B cell (primary cell): ENCODE measurements around the gene ENG. TPM values are rescaled to one million over a fixed set of nuclear protein-coding genes. Genes with fewer than 3 reads are reported as not detected.
A peak's percentile ranks its signal among the peaks of the same experiment; 100 is the strongest.

Source experiments
- ATAC-seq: fragments of 200-7000 bp; cut with Tn5 transposase; one replicate; pipeline ENCODE4 v1.10.0; 2021; ENCODE audit warnings: low read depth, mild to moderate bottlenecking, moderate number of reproducible peaks, moderate library complexity
- CTCF ChIA-PET: fragments of 350-600 bp; sonication (Branson Sonifier 250); formaldehyde crosslinking; loops from one replicate; lab custom pipeline; 2021; ENCODE audit warnings: antibody characterized with exemption, inconsistent platforms; lab: Charles Lee
- POLR2A ChIA-PET: fragments of 350-600 bp; sonication (Branson Sonifier 250); formaldehyde crosslinking; loops from one replicate; lab custom pipeline; 2021; ENCODE audit warnings: antibody characterized with exemption; lab: Charles Lee
- DNase-seq: peaks from one replicate; pipeline ENCODE4 v3.0.0; 2013
- H2AFZ ChIP-seq: 2 replicates; pipeline ENCODE4 v1.6.1; 2012; ENCODE audit warnings: mild to moderate bottlenecking, low read depth, low read length; ENCODE audit not compliant: insufficient read depth, poor library complexity, severe bottlenecking
- H3K27ac ChIP-seq, 2 donors: 1 replicate in 1 of 2; 2 replicates in 1 of 2; pipeline ENCODE4 v1.5.1; 2012 to 2013; ENCODE audit warnings: low read length in 2 of 2, mild to moderate bottlenecking in 2 of 2, moderate library complexity in 1 of 2
- H3K27me3 ChIP-seq, 4 experiments: fragments of 200-600 bp in 1 of 4; sonication (generic) in 1 of 4; replicated peaks in 1 of 4; 1 replicate in 2 of 4; 2 replicates in 2 of 4; pipeline versions ENCODE4 v1.6.1 to v1.7.0; 2013 to 2016; ENCODE audit warnings: low read length in 3 of 4, mild to moderate bottlenecking in 2 of 4, mixed read lengths in 1 of 4, moderate library complexity in 1 of 4; ENCODE audit not compliant: insufficient read depth in 4 of 4, control insufficient read depth in 3 of 4; ENCODE audit errors: control extremely low read depth in 1 of 4
- H3K36me3 ChIP-seq, 2 experiments: replicated peaks in 1 of 2; 1 replicate in 1 of 2; 2 replicates in 1 of 2; pipeline versions ENCODE4 v1.6.1 to v1.7.1; 2013; ENCODE audit warnings: low read length in 1 of 2; ENCODE audit not compliant: insufficient read depth in 2 of 2, control insufficient read depth in 1 of 2; ENCODE audit errors: control extremely low read depth in 1 of 2, extremely low read depth in 1 of 2
- H3K4me1 ChIP-seq, 2 donors: fragments of 200-600 bp in 1 of 2; sonication (generic) in 1 of 2; 1 replicate in 1 of 2; 2 replicates in 1 of 2; pipeline versions ENCODE4 v1.5.1 to v1.6.1; 2013 to 2017; ENCODE audit warnings: low read length in 2 of 2; ENCODE audit not compliant: control insufficient read depth in 2 of 2, insufficient read depth in 2 of 2
- H3K4me2 ChIP-seq: replicated peaks from 2 replicates; pipeline ENCODE3; 2012; ENCODE audit warnings: mild to moderate bottlenecking, low read depth, low read length; ENCODE audit not compliant: poor library complexity, severe bottlenecking
- H3K4me3 ChIP-seq, 5 experiments: fragments of 200-600 bp in 1 of 5; sonication (generic) in 1 of 5; 1 replicate in 3 of 5; 2 replicates in 2 of 5; pipeline versions ENCODE4 v1.5.1 to v1.7.0; 2011 to 2016; ENCODE audit warnings: low read length in 4 of 5, mild to moderate bottlenecking in 4 of 5, low read depth in 2 of 5, control low read depth in 1 of 5, moderate library complexity in 1 of 5; ENCODE audit not compliant: insufficient read depth in 1 of 5; ENCODE audit errors: control extremely low read depth in 1 of 5, extremely low read depth in 1 of 5
- H3K79me2 ChIP-seq: fragments of 200-600 bp; sonication (generic); one replicate; pipeline ENCODE4 v1.6.0; 2016; ENCODE audit warnings: low read length; ENCODE audit not compliant: control insufficient read depth, insufficient read depth
- H3K9ac ChIP-seq: fragments of 200-600 bp; sonication (generic); 2 replicates; pipeline ENCODE4 v1.6.1; 2017; ENCODE audit warnings: mild to moderate bottlenecking, low read length, moderate library complexity
- H3K9me3 ChIP-seq, 3 donors: one replicate each; pipeline versions ENCODE4 v1.6.1 to v1.7.1; 2013; ENCODE audit warnings: low read length in 2 of 3; ENCODE audit not compliant: control insufficient read depth in 2 of 3, insufficient read depth in 1 of 3; ENCODE audit errors: control extremely low read depth in 1 of 3
- H4K20me1 ChIP-seq: 2 replicates; pipeline ENCODE4 v1.6.0; 2012; ENCODE audit warnings: mild to moderate bottlenecking, low read length; ENCODE audit not compliant: insufficient read depth, control insufficient read depth, poor library complexity, severe bottlenecking
- H3K27ac Mint-ChIP-seq: one replicate; pipeline ENCODE4 v1.8.0; 2021; ENCODE audit warnings: mixed read lengths
- H3K27me3 Mint-ChIP-seq: one replicate; pipeline ENCODE4 v1.8.0; 2021; ENCODE audit warnings: mixed read lengths
- H3K4me1 Mint-ChIP-seq: one replicate; pipeline ENCODE4 v1.8.0; 2021; ENCODE audit warnings: mixed read lengths
- H3K4me3 Mint-ChIP-seq: one replicate; pipeline ENCODE4 v1.8.0; 2021; ENCODE audit warnings: mixed read lengths
- H3K9me3 Mint-ChIP-seq: one replicate; pipeline ENCODE4 v1.8.0; 2022; ENCODE audit warnings: mixed read lengths; ENCODE audit not compliant: insufficient read depth
- EZH2 ChIP-seq: IDR thresholded peaks from 2 replicates; pipeline ENCODE4 v1.6.1; 2012; ENCODE audit warnings: borderline replicate concordance, low read depth, mild to moderate bottlenecking, moderate library complexity, low read length; ENCODE audit not compliant: insufficient read depth, poor library complexity, severe bottlenecking
- WGBS: methylation state at CpG from one replicate; pipeline ENCODE4 v1.1.5; 2013; ENCODE audit warnings: missing lambda C conversion rate; ENCODE audit not compliant: insufficient coverage; 5-methylcytosine and 5-hydroxymethylcytosine counted together
- intact Hi-C: fragments of 100-400 bp; cut with micrococcal nuclease; formaldehyde crosslinking; loops from one replicate; pipeline ENCODE4 v1.10.0; 2022
- polyA plus RNA-seq: library from polyadenylated mRNA; depleted of rRNA; stranded (reverse); fragments of >200 nt; gene quantifications from 2 replicates; pipeline ENCODE4 v1.2.3, GENCODE V29; 2012
- total RNA-seq, 2 donors: library from RNA; stranded (reverse); fragments of 120-200 nt in 1 of 2; gene quantifications; 1 replicate in 1 of 2; 2 replicates in 1 of 2; pipeline versions ENCODE4 v1.2.3 to v1.2.4, GENCODE V29; 2013 to 2022
- TF ChIP-seq, protein P1 (sequence below): fragments of 200-600 bp; IDR thresholded peaks from one replicate; pipeline ENCODE4 v1.8.0; 2022; ENCODE audit warnings: antibody characterized with exemption, mild to moderate bottlenecking

Gene ENG
- total and polyA plus RNA-seq, 2 donors (not counting 1 experiment from before 2014, with no cell fraction given): 5.4 to 12.6 TPM

DNA sequence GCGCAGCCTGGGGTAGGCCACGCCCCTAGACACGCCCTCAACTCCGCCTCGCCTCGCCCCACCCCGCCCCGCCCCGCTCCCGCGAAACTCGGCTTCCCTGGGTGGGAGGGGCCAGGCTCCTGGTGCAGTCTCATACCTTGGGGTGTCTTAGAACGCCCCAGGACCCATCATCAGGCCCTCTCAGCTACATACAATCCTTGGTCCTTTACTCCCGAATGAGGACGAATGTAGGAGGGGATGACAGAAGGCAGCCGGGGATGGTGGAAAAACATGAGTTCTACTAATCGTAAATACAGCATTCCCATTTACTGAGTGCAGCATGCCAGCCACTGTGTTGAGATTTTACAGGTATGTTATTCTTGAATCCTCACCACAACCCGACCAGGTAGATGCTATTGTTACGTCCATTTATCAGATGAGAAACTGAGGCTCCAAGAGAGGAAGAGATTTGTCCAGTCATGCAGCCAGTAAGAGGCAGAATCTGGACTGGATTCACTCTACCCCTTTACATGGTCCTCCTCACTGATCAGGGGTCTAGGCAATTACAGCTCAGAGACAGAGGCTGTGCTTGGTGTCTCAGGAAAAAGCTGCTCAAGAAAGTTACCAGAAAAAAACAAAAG is 82.8 kb downstream of the ENG start:
- intact Hi-C loops: loop anchor here (1.0 to 10.0 kb wide), 9 partner anchors 8 to 353 kb away; partner anchors contain the start of genes FPGS, PTGES2, PTRH1 and ST6GALNAC4
- peak overlapping the region; percentile 86 for H3K4me2 ChIP-seq
- H3K79me2 ChIP-seq: peaks cover 93% of the 10 kb centered on the region
- peak overlapping the region in 1 of 2 donors; percentile 12 for H3K27ac ChIP-seq
- H3K36me3 ChIP-seq: peaks cover 0 to 75% of the 10 kb centered on the region in 2 experiments
- no peak for ATAC-seq
- Mint-ChIP-seq H3K27ac (peak overlapping the region; percentile 95), H3K9me3 (no peaks in the 10 kb centered on the region), H3K4me3 (peak overlapping the region; percentile 94), H3K4me1 (peaks cover 70% of the 10 kb centered on the region), H3K27me3 (no peaks in the 10 kb centered on the region)
- TF ChIP-seq, protein P1, sequence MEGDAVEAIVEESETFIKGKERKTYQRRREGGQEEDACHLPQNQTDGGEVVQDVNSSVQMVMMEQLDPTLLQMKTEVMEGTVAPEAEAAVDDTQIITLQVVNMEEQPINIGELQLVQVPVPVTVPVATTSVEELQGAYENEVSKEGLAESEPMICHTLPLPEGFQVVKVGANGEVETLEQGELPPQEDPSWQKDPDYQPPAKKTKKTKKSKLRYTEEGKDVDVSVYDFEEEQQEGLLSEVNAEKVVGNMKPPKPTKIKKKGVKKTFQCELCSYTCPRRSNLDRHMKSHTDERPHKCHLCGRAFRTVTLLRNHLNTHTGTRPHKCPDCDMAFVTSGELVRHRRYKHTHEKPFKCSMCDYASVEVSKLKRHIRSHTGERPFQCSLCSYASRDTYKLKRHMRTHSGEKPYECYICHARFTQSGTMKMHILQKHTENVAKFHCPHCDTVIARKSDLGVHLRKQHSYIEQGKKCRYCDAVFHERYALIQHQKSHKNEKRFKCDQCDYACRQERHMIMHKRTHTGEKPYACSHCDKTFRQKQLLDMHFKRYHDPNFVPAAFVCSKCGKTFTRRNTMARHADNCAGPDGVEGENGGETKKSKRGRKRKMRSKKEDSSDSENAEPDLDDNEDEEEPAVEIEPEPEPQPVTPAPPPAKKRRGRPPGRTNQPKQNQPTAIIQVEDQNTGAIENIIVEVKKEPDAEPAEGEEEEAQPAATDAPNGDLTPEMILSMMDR: no peak
- TF ChIP-seq EZH2: no peak
- peak overlapping the region; percentile 55 for H2AFZ ChIP-seq
- CTCF ChIA-PET: interaction anchor here (0.5 to 5.2 kb wide), 16 partner anchors 7 to 182 kb away, joined by 3 to 47 read pairs (median 4); partner anchors contain the start of genes CDK9, FPGS and TOR2A
- H3K27me3 ChIP-seq: no peaks in the 10 kb centered on the region
- peak overlapping the region; percentile 68 for H3K9ac ChIP-seq
- POLR2A ChIA-PET: interaction anchor here (0.6 to 3.6 kb wide), 13 partner anchors 8 to 210 kb away, joined by 3 to 37 read pairs (median 4); partner anchors contain the start of genes CDK9, ST6GALNAC4 and TOR2A
- H4K20me1 ChIP-seq: peaks cover 97% of the 10 kb centered on the region
- 0% methylated on average over 6 of the region's 19 CpGs for WGBS
- peaks cover 55 to 90% of the 10 kb centered on the region in 2 donors for H3K4me1 ChIP-seq
- peak overlapping the region in 3 of 5 experiments; percentile 43 to 68 (median 58) for H3K4me3 ChIP-seq
- no peaks in the 10 kb centered on the region for H3K9me3 ChIP-seq
- DNase-seq: no peak
